ACHN (cell line): ENCODE results near the gene SLC12A7.

Experiments used
- DNase-seq: peaks from one replicate; pipeline ENCODE4 v3.0.0-alpha.2; 2015
- in situ Hi-C: cut with HindIII; loops from 2 replicates; pipeline ENCODE4 v1.10.0; 2017; ENCODE audit warnings: low sequenced_read_pairs, low pct_ligation_motif_present, low pct_unique_long_range_greater_than_20kb

The SLC12A7 gene

GRCh38 chr5:1048861-1049838, 62.7 kb downstream of the SLC12A7 start:
- in situ Hi-C loops = no loop called here
- DNase-seq = no peak

- DNase-seq = no peak
- in situ Hi-C loops = no loop called here
Observed at GRCh38 chr5:1048162-1048721, 63.6 kb downstream of the SLC12A7 start.

- no peak for DNase-seq
- in situ Hi-C loops = no loop called here
Observed at GRCh38 chr5:1047332-1047965, 64.4 kb downstream of the SLC12A7 start.

GRCh38 chr5:1045960-1046560, 65.8 kb downstream of the SLC12A7 start:
- in situ Hi-C loops = no loop called here
- no peak for DNase-seq

GRCh38 chr5:1044117-1044516, 67.7 kb downstream of the SLC12A7 start:
- in situ Hi-C loops = no loop called here
- no peak for DNase-seq

GRCh38 chr5:1043327-1043726, 68.5 kb downstream of the SLC12A7 start:
- in situ Hi-C loops = no loop called here
- DNase-seq = no peak

GRCh38 chr5:1042626-1043025, 69.2 kb downstream of the SLC12A7 start:
- in situ Hi-C loops = no loop called here
- DNase-seq = no peak

- DNase-seq = no peak
- in situ Hi-C loops = no loop called here
Observed at GRCh38 chr5:1041225-1042143, 70.4 kb downstream of the SLC12A7 start.

- DNase-seq = no peak
- in situ Hi-C loops = no loop called here
Observed at GRCh38 chr5:1040571-1040970, 71.3 kb downstream of the SLC12A7 start.

- in situ Hi-C loops = no loop called here
- no peak for DNase-seq
Observed at GRCh38 chr5:1039706-1040260, 72.1 kb downstream of the SLC12A7 start.

- in situ Hi-C loops = no loop called here
- no peak for DNase-seq
Observed at GRCh38 chr5:1039210-1039548, 72.7 kb downstream of the SLC12A7 start.

GRCh38 chr5:1038417-1039209, 73.2 kb downstream of the SLC12A7 start:
- in situ Hi-C loops = no loop called here
- DNase-seq = no peak

- DNase-seq = no peak
- in situ Hi-C loops = no loop called here
Observed at GRCh38 chr5:1037671-1038416, 74.0 kb downstream of the SLC12A7 start.

GRCh38 chr5:1037123-1037670, 74.7 kb downstream of the SLC12A7 start:
- no peak for DNase-seq
- in situ Hi-C loops = no loop called here

GRCh38 chr5:1036504-1037122, 75.2 kb downstream of the SLC12A7 start:
- in situ Hi-C loops = no loop called here

More at GRCh38 chr5:1036504-1037122, 75.2 kb downstream of the SLC12A7 start:
- DNase-seq = no peak
